Uterus (tissue), 2 donors: ENCODE results near the gene ZNF407.

Experiments used
- CTCF ChIP-seq, 4 experiments: fragments of 200-600 bp in 2 of 4; fragments of 450-650 bp in 2 of 4; sonication (generic) in 2 of 4; IDR thresholded peaks; one replicate each; pipeline ENCODE4 v1.5.1; 2016 to 2019; ENCODE audit warnings: antibody characterized with exemption in 4 of 4, mild to moderate bottlenecking in 2 of 4, moderate library complexity in 1 of 4
- POLR2A ChIP-seq, 2 donors: fragments of 450-650 bp; IDR thresholded peaks; one replicate each; pipeline ENCODE4 v1.6.1; 2016; ENCODE audit warnings: antibody characterized with exemption in 2 of 2, mild to moderate bottlenecking in 1 of 2, moderate library complexity in 1 of 2

DNA sequence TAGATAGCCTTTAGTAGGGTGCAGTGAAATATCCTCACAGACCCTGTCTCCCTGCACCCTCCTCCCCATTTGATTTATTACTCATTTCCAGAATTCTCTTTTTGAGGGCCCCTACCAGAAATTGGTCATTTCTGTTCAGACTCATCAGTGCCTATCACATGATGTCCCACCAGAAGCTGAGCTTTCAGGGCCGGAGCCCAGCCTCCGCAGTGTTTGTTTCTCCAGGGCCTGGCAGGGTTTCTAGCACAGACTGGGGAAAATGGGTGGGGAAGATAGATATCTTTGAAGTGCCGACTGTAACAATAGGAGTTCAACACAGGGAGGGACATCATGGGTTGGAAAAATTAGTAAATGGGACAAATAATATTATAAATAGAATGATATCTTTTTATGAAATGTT, 403.2 kb downstream of the ZNF407 start:
- TF ChIP-seq CTCF (IDR thresholded peaks at IDR 0.05) = no peak
- TF ChIP-seq POLR2A (IDR thresholded peaks at IDR 0.05) = no peak
